Osteoblast (primary cell): ENCODE measurements around the gene NSA2. TPM values are rescaled to one million over a fixed set of nuclear protein-coding genes. Genes with fewer than 3 reads are reported as not detected.
A peak's percentile ranks its signal among the peaks of the same experiment; 100 is the strongest.

Experiments used
- DNase-seq: peaks from one replicate; pipeline ENCODE4 v3.0.0; 2011; ENCODE audit warnings: low spot score, mixed read lengths; ENCODE audit not compliant: insufficient read length; ENCODE audit errors: missing footprints
- H2AFZ ChIP-seq: 2 replicates; pipeline ENCODE4 v1.6.0; 2011; ENCODE audit warnings: mild to moderate bottlenecking, low read length
- H3K27ac ChIP-seq: 2 replicates; pipeline ENCODE4 v1.5.1; 2011; ENCODE audit warnings: mild to moderate bottlenecking, low read depth, low read length, moderate library complexity
- H3K27me3 ChIP-seq: 2 replicates; pipeline ENCODE4 v1.6.0; 2012; ENCODE audit warnings: mild to moderate bottlenecking, control low read depth, inconsistent platforms, low read length, moderate library complexity; ENCODE audit not compliant: insufficient read depth
- H3K36me3 ChIP-seq: 2 replicates; pipeline ENCODE4 v1.5.1; 2011; ENCODE audit warnings: mild to moderate bottlenecking, low read length, control low read depth, moderate library complexity; ENCODE audit not compliant: insufficient read depth
- H3K4me1 ChIP-seq: 2 replicates; pipeline ENCODE4 v1.5.1; 2011; ENCODE audit warnings: mild to moderate bottlenecking, low read length, control low read depth, moderate library complexity; ENCODE audit not compliant: insufficient read depth
- H3K4me2 ChIP-seq: 2 replicates; pipeline ENCODE4 v1.6.0; 2011; ENCODE audit warnings: mild to moderate bottlenecking, low read length; ENCODE audit not compliant: insufficient read depth
- H3K4me3 ChIP-seq: fragments of 200-600 bp; sonication (generic); 3 replicates; pipeline ENCODE4 v1.5.1; 2012; ENCODE audit warnings: mild to moderate bottlenecking, low read length, inconsistent platforms; ENCODE audit not compliant: insufficient read depth
- H3K79me2 ChIP-seq: 2 replicates; pipeline ENCODE4 v1.6.0; 2012; ENCODE audit warnings: mild to moderate bottlenecking, low read length, control low read depth, inconsistent platforms; ENCODE audit not compliant: insufficient read depth
- H3K9me3 ChIP-seq: 2 replicates; pipeline ENCODE4 v1.5.1; 2011; ENCODE audit warnings: low read depth, low read length, control low read depth
- H4K20me1 ChIP-seq: 2 replicates; pipeline ENCODE4 v1.6.0; 2012; ENCODE audit warnings: mild to moderate bottlenecking, low read length, control low read depth; ENCODE audit not compliant: insufficient read depth
- CTCF ChIP-seq: IDR thresholded peaks from 2 replicates; pipeline ENCODE4 v1.5.1; 2011; ENCODE audit warnings: mild to moderate bottlenecking, low read depth, low read length, moderate library complexity; ENCODE audit errors: extremely low read depth
- total RNA-seq: library from RNA; depleted of rRNA; stranded (reverse); fragments of >200 nt; gene quantifications from 2 replicates; pipeline ENCODE4 v1.2.3, GENCODE V29; 2012

Gene NSA2
- total RNA-seq, 1 donor = 75.6 TPM

GRCh38 chr5:74766418-74766848 lies 616 bp upstream of the NSA2 start:
- TF ChIP-seq CTCF = peak; percentile 54
- H3K36me3 ChIP-seq = peaks cover 26% of the 10 kb centered on the region

GRCh38 chr5:74767579-74767913 lies 497 bp downstream of the NSA2 start:
- H3K27me3 ChIP-seq = no peaks in the 10 kb centered on the region
- peak overlapping the region; percentile 98 for H2AFZ ChIP-seq
- peak overlapping the region; percentile 96 for H3K4me3 ChIP-seq
- peaks cover 35% of the 10 kb centered on the region for H3K4me1 ChIP-seq
- H3K27ac ChIP-seq = peak overlapping the region; percentile 74
- no peaks in the 10 kb centered on the region for H3K9me3 ChIP-seq
- TF ChIP-seq CTCF = no peak
- peak overlapping the region; percentile 100 for H3K4me2 ChIP-seq
- H4K20me1 ChIP-seq = no peaks in the 10 kb centered on the region
- DNase-seq = peak; percentile 31
- peaks cover 29% of the 10 kb centered on the region for H3K36me3 ChIP-seq
- H3K79me2 ChIP-seq = peaks cover 48% of the 10 kb centered on the region

More at GRCh38 chr5:74766418-74766848, 616 bp upstream of the NSA2 start:
- peak overlapping the region; percentile 98 for H2AFZ ChIP-seq
- no peaks in the 10 kb centered on the region for H3K9me3 ChIP-seq
- peak overlapping the region; percentile 74 for H3K27ac ChIP-seq
- H3K4me3 ChIP-seq = peak overlapping the region; percentile 96
- peaks cover 58% of the 10 kb centered on the region for H3K79me2 ChIP-seq
- no peaks in the 10 kb centered on the region for H4K20me1 ChIP-seq
- peak overlapping the region; percentile 100 for H3K4me2 ChIP-seq
- peaks cover 41% of the 10 kb centered on the region for H3K4me1 ChIP-seq
- no peaks in the 10 kb centered on the region for H3K27me3 ChIP-seq
- peak; percentile 91 for DNase-seq

GRCh38 chr5:74772359-74772758 lies 5.3 kb downstream of the NSA2 start:
- Histone ChIP-seq H4K20me1 (no peaks in the 10 kb centered on the region), H3K27me3 (no peaks in the 10 kb centered on the region), H2AFZ (no peak overlapping the region), H3K4me1 (peaks cover 7% of the 10 kb centered on the region), H3K79me2 (peaks cover 13% of the 10 kb centered on the region), H3K4me2 (no peak overlapping the region), H3K9me3 (no peaks in the 10 kb centered on the region), H3K4me3 (no peak overlapping the region), H3K27ac (no peak overlapping the region), H3K36me3 (peaks cover 72% of the 10 kb centered on the region)
- no peak for TF ChIP-seq CTCF
- DNase-seq = no peak

GRCh38 chr5:74778609-74779008 lies 11.6 kb downstream of the NSA2 start:
- Histone ChIP-seq H3K4me3 (no peak overlapping the region), H3K27ac (no peak overlapping the region), H3K79me2 (no peaks in the 10 kb centered on the region), H3K9me3 (no peaks in the 10 kb centered on the region), H4K20me1 (no peaks in the 10 kb centered on the region), H3K4me2 (no peak overlapping the region), H3K27me3 (no peaks in the 10 kb centered on the region), H3K36me3 (peaks cover 41% of the 10 kb centered on the region), H2AFZ (no peak overlapping the region), H3K4me1 (no peaks in the 10 kb centered on the region)
- no peak for DNase-seq
- TF ChIP-seq CTCF = no peak
